HCT116 (cell line): Measurements from ENCODE around the gene EHF. TPM values are rescaled to one million over a fixed set of nuclear protein-coding genes. Genes with fewer than 3 reads are reported as not detected.

Experiments used
- ATAC-seq: fragments of 200-7000 bp; cut with Tn5 transposase; 2 replicates; pipeline ENCODE4 v1.9.1; 2020; ENCODE audit warnings: mild to moderate bottlenecking, moderate library complexity
- BruUV-seq: library from RNA; stranded (reverse); fragments of 400-500 nt; replicated peaks from 2 replicates; lab custom pipeline; 2021; lab: Mats Ljungman, UMichigan
- CTCF ChIA-PET: fragments of 300-600 bp; sonication (Branson Sonifier 250); formaldehyde crosslinking; loops from one replicate; lab custom pipeline; 2021; ENCODE audit warnings: antibody characterized with exemption; lab: Charles Lee
- POLR2A ChIA-PET: fragments of 300-600, 350-600 bp; sonication (Branson Sonifier 250); formaldehyde crosslinking; loops from one replicate; lab custom pipeline; 2021; ENCODE audit warnings: antibody characterized with exemption; lab: Charles Lee
- RAD21 ChIA-PET, 2 experiments: fragments of 300-600 bp; sonication (Branson Sonifier 250); formaldehyde crosslinking; loops; one replicate each; lab custom pipeline; 2023; ENCODE audit warnings: low total read pairs in 2 of 2; ENCODE audit not compliant: uncharacterized antibody in 2 of 2, unreplicated experiment in 2 of 2, low non-redundant PET in 1 of 2; lab: Charles Lee
- DNase-seq: peaks from one replicate; pipeline ENCODE4 v3.0.0-alpha.2; 2010; ENCODE audit warnings: low read depth, low spot score
- H2AFZ ChIP-seq: fragments of 200-600 bp; shearing (Covaris generic), sonication (generic); 2 replicates; pipeline ENCODE4 v1.6.1; 2017; ENCODE audit warnings: low read depth, mixed run types, mixed read lengths, antibody characterized with exemption, low read length; ENCODE audit not compliant: poor library complexity, severe bottlenecking
- H3K27ac ChIP-seq: 2 replicates; pipeline ENCODE4 v1.5.1; 2012; ENCODE audit warnings: low read depth, low read length
- H3K27me3 ChIP-seq: fragments of 200-600 bp; sonication (generic); 2 replicates; pipeline ENCODE4 v1.6.1; 2016; ENCODE audit warnings: mixed run types, low read length, mixed read lengths; ENCODE audit not compliant: insufficient read depth
- H3K36me3 ChIP-seq, 2 experiments: fragments of 200-500 bp in 1 of 2; fragments of 200-600 bp in 1 of 2; sonication (Bioruptor generic) in 1 of 2; sonication (generic) in 1 of 2; 2 replicates each; pipeline versions ENCODE4 v1.5.1 to v1.6.1; 2014 to 2016; ENCODE audit warnings: low read length in 2 of 2, inconsistent platforms in 1 of 2, mixed read lengths in 1 of 2, mixed run types in 1 of 2; ENCODE audit not compliant: insufficient read depth in 2 of 2, control insufficient read depth in 1 of 2
- H3K4me1 ChIP-seq, 2 experiments: fragments of 200-600 bp in 1 of 2; sonication (generic) in 1 of 2; 2 replicates each; pipeline versions ENCODE4 v1.5.1 to v1.6.1; 2012 to 2017; ENCODE audit warnings: low read length in 2 of 2, inconsistent platforms in 1 of 2, mild to moderate bottlenecking in 1 of 2, mixed read lengths in 1 of 2, mixed run types in 1 of 2, moderate library complexity in 1 of 2; ENCODE audit not compliant: insufficient read depth in 2 of 2, control insufficient read depth in 1 of 2
- H3K4me2 ChIP-seq: fragments of 200-600 bp; sonication (generic); 2 replicates; pipeline ENCODE4 v1.6.1; 2017; ENCODE audit warnings: mixed run types, low read length, mixed read lengths
- H3K4me3 ChIP-seq, 2 experiments: fragments of 200-600 bp in 1 of 2; sonication (generic) in 1 of 2; replicated peaks in 1 of 2; 2 replicates each; pipeline ENCODE4 v1.5.1; 2011 to 2016; ENCODE audit warnings: low read length in 2 of 2, control low read depth in 1 of 2, low read depth in 1 of 2, mild to moderate bottlenecking in 1 of 2, mixed read lengths in 1 of 2, mixed run types in 1 of 2
- H3K79me2 ChIP-seq: fragments of 200-600 bp; sonication (generic); 2 replicates; pipeline ENCODE4 v1.6.1; 2017; ENCODE audit warnings: mild to moderate bottlenecking, mixed run types, low read length, moderate library complexity, mixed read lengths; ENCODE audit not compliant: insufficient read depth
- H3K9ac ChIP-seq: fragments of 200-600 bp; sonication (generic); 2 replicates; pipeline ENCODE4 v1.6.1; 2016; ENCODE audit warnings: low read length, mixed read lengths
- H3K9me2 ChIP-seq: fragments of 200-600 bp; sonication (generic), shearing (Covaris generic); 2 replicates; pipeline ENCODE4 v1.6.1; 2017; ENCODE audit warnings: mixed run types, mild to moderate bottlenecking, moderate library complexity; ENCODE audit not compliant: insufficient read depth
- H3K9me3 ChIP-seq, 2 experiments: fragments of 200-500 bp in 1 of 2; fragments of 200-600 bp in 1 of 2; sonication (Bioruptor generic) in 1 of 2; sonication (generic) in 1 of 2; 2 replicates each; pipeline ENCODE4 v1.6.1; 2014 to 2017; ENCODE audit warnings: low read length in 2 of 2, mixed read lengths in 2 of 2, inconsistent platforms in 1 of 2, low read depth in 1 of 2, mild to moderate bottlenecking in 1 of 2, mixed run types in 1 of 2, moderate library complexity in 1 of 2; ENCODE audit not compliant: control insufficient read depth in 1 of 2, insufficient read depth in 1 of 2
- H4K20me1 ChIP-seq: fragments of 200-600 bp; sonication (generic), shearing (Covaris generic); 2 replicates; pipeline ENCODE4 v1.6.1; 2017; ENCODE audit warnings: mixed run types, mild to moderate bottlenecking, moderate library complexity; ENCODE audit not compliant: insufficient read depth
- ATF3 ChIP-seq: IDR thresholded peaks from 2 replicates; pipeline ENCODE4 v1.6.1; 2012
- CBX3 ChIP-seq: IDR thresholded peaks from 2 replicates; pipeline ENCODE4 v1.6.1; 2012; ENCODE audit warnings: low read depth
- CTCF ChIP-seq, 3 experiments: fragments of 200-600 bp in 1 of 3; sonication (generic) in 1 of 3; IDR thresholded peaks in 2 of 3; conservative IDR thresholded peaks in 1 of 3; 2 replicates each; pipeline ENCODE4 v1.5.1; 2012 to 2017; ENCODE audit warnings: low read depth in 2 of 3, low read length in 2 of 3, antibody characterized with exemption in 1 of 3, borderline replicate concordance in 1 of 3, control low read depth in 1 of 3, mild to moderate bottlenecking in 1 of 3, mixed read lengths in 1 of 3, mixed run types in 1 of 3, moderate library complexity in 1 of 3; ENCODE audit not compliant: insufficient read depth in 1 of 3
- EGR1 ChIP-seq: IDR thresholded peaks from 2 replicates; pipeline ENCODE4 v1.6.1; 2012; ENCODE audit warnings: low read depth
- ELF1 ChIP-seq: IDR thresholded peaks from 2 replicates; pipeline ENCODE4 v1.6.1; 2012; ENCODE audit warnings: low read depth, borderline replicate concordance
- EZH2 ChIP-seq: fragments of 200-600 bp; sonication (generic); IDR thresholded peaks from 2 replicates; pipeline ENCODE4 v1.6.1; 2017; ENCODE audit warnings: antibody characterized with exemption, mixed run types
- EZH2phosphoT487 ChIP-seq: fragments of 200-600 bp; IDR thresholded peaks from 2 replicates; pipeline ENCODE4 v1.6.1; 2018; ENCODE audit warnings: antibody characterized with exemption, borderline replicate concordance
- FOSL1 ChIP-seq: IDR thresholded peaks from 2 replicates; pipeline ENCODE4 v1.6.1; 2012; ENCODE audit warnings: low read depth
- JUND ChIP-seq: IDR thresholded peaks from 2 replicates; pipeline ENCODE4 v1.6.1; 2012
- MAX ChIP-seq: IDR thresholded peaks from 2 replicates; pipeline ENCODE4 v1.6.1; 2012
- RAD21 ChIP-seq: IDR thresholded peaks from 2 replicates; pipeline ENCODE4 v1.6.1; 2012; ENCODE audit warnings: low read depth, mild to moderate bottlenecking
- SIN3A ChIP-seq: IDR thresholded peaks from 2 replicates; pipeline ENCODE4 v1.6.1; 2012; ENCODE audit warnings: low read depth
- SP1 ChIP-seq: IDR thresholded peaks from 2 replicates; pipeline ENCODE4 v1.6.1; 2012; ENCODE audit warnings: low read depth
- SRF ChIP-seq: IDR thresholded peaks from 2 replicates; pipeline ENCODE4 v1.6.1; 2012; ENCODE audit warnings: low read depth
- TCF7L2 ChIP-seq: IDR thresholded peaks from 2 replicates; pipeline ENCODE4 v1.7.0; 2011; ENCODE audit warnings: borderline replicate concordance, inconsistent platforms; ENCODE audit not compliant: insufficient read depth, insufficient read length; ENCODE audit errors: extremely low read depth
- YY1 ChIP-seq: IDR thresholded peaks from 2 replicates; pipeline ENCODE4 v1.6.1; 2011; ENCODE audit warnings: low read length, low read depth, moderate library complexity, mild to moderate bottlenecking; ENCODE audit not compliant: insufficient replicate concordance; ENCODE audit errors: extremely low read depth
- ZFX ChIP-seq: fragments of 450-650 bp; IDR thresholded peaks from 2 replicates; pipeline ENCODE4 v1.6.1; 2017
- ZNF274 ChIP-seq: fragments of 200-500 bp; sonication (Bioruptor generic); IDR thresholded peaks from 2 replicates; pipeline ENCODE4 v1.6.1; 2014; ENCODE audit warnings: mild to moderate bottlenecking, low read depth, low read length, inconsistent platforms
- intact Hi-C: fragments of 100-400 bp; cut with micrococcal nuclease; formaldehyde crosslinking; loops from 2 replicates; pipeline ENCODE4 v1.10.0; 2022
- total RNA-seq: library from RNA; stranded (reverse); gene quantifications from one replicate; pipeline ENCODE4 v1.2.1, GENCODE V29; 2021; ENCODE audit not compliant: unreplicated experiment

The EHF gene
- total RNA-seq, 1 experiment from 2014 or later: 51.5 TPM

- TF ChIP-seq ZFX: no peak
- no peak for TF ChIP-seq EZH2phosphoT487
- TF ChIP-seq MAX: no peak
- TF ChIP-seq SRF: no peak
- no peak for TF ChIP-seq ELF1
- peak; percentile 76 for TF ChIP-seq FOSL1
- no peak; the same call in 1 of the 2 replicates for TF ChIP-seq SIN3A
- peak; percentile 70 for TF ChIP-seq JUND
- no peak for TF ChIP-seq EGR1
Observed at GRCh38 chr11:34682825-34683224, 61.9 kb downstream of the EHF start (continued).

DNA sequence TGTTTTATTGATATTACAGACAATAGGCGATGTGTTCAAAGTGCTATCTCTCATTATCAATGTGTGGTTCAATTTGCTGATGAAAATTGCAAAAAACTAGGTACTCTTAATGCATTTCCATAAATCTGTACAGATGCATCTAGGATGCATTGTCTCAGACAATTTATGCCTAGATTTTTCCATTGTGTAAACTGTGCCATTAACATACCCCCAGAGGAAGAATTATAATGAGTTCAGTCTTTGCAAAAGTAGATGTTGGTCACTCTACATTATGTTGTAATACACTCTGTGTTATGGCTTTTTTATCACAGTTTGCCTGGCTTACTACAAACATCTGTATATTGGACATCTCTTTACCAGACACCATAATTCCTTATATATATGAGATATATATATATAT is 62.5 kb downstream of the EHF start:
- no peaks in the 10 kb centered on the region for H4K20me1 ChIP-seq
- intact Hi-C loops: no loop called here
- H3K9me2 ChIP-seq: no peaks in the 10 kb centered on the region
- H3K4me1 ChIP-seq: peaks cover 46 to 79% of the 10 kb centered on the region in 2 experiments
- ChIA-PET CTCF (no interaction called here), POLR2A (interaction anchor here (1.4 to 2.8 kb wide), 2 partner anchors 29 to 33 kb away, joined by 3 to 12 read pairs; no protein-coding TSS in a partner anchor), RAD21 (no interaction called here)
- no peak overlapping the region for H3K4me3 ChIP-seq
- TF ChIP-seq FOSL1 (no peak), SRF (no peak), ELF1 (no peak)
- no peak overlapping the region for H2AFZ ChIP-seq
- no TSS peak for BruUV-seq
- H3K4me2 ChIP-seq: peak overlapping the region; percentile 48; the same call in 1 of the 2 replicates
- no peak for DNase-seq
- H3K9me3 ChIP-seq: no peaks in the 10 kb centered on the region
- no peak overlapping the region for H3K27ac ChIP-seq
- H3K9ac ChIP-seq: no peak overlapping the region; the same call in 1 of the 2 replicates
- no peaks in the 10 kb centered on the region for H3K79me2 ChIP-seq
- no peaks in the 10 kb centered on the region for H3K36me3 ChIP-seq
- no peak for ATAC-seq
- no peaks in the 10 kb centered on the region for H3K27me3 ChIP-seq

- Histone ChIP-seq H3K9me2 (no peaks in the 10 kb centered on the region), H3K4me3 (no peak overlapping the region), H3K4me2 (peak overlapping the region; percentile 51), H3K27ac (peak overlapping the region; percentile 61; the same call in 1 of the 2 replicates), H2AFZ (peak overlapping the region; percentile 94), H4K20me1 (no peaks in the 10 kb centered on the region), H3K36me3 (no peaks in the 10 kb centered on the region), H3K79me2 (no peaks in the 10 kb centered on the region), H3K4me1 (peaks cover 40 to 56% of the 10 kb centered on the region in 2 experiments), H3K9ac (peak overlapping the region; percentile 29), H3K9me3 (no peaks in the 10 kb centered on the region), H3K27me3 (no peaks in the 10 kb centered on the region)
- ChIA-PET RAD21 (interaction anchor here in 1 of 2 experiments (1.0 kb wide), 1 partner anchor 31 kb away, joined by 5 read pairs; no protein-coding TSS in a partner anchor), CTCF (no interaction called here), POLR2A (interaction anchor here (1.0 kb wide), 1 partner anchor 45 kb away, joined by 3 read pairs; no protein-coding TSS in a partner anchor)
- ATAC-seq (no peak), DNase-seq (no peak)
- BruUV-seq: no TSS peak
- intact Hi-C loops: loop anchor here (5.0 kb wide), 1 partner anchor 84 kb away; no protein-coding TSS in a partner anchor
- no peak for TF ChIP-seq RAD21
- no peak for TF ChIP-seq ZFX
- TF ChIP-seq EZH2: no peak
- TF ChIP-seq ZNF274: no peak
- TF ChIP-seq SP1: no peak
- no peak for TF ChIP-seq JUND
- no peak for TF ChIP-seq YY1
- no peak for TF ChIP-seq CTCF (IDR thresholded peaks at IDR 0.05 in 2 of 3, conservative IDR thresholded peaks at IDR 0.05 in 1 of 3; ENCODE audit: borderline replicate concordance in 1 of 3, insufficient read depth in 1 of 3, low read depth in 2 of 3, low read length in 2 of 3)
- TF ChIP-seq EZH2phosphoT487: no peak
- TF ChIP-seq TCF7L2: no peak
- TF ChIP-seq CBX3: no peak
- no peak for TF ChIP-seq ATF3
- TF ChIP-seq MAX: no peak
Observed at GRCh38 chr11:34685864-34686263, 65.0 kb downstream of the EHF start.
